ENCODE measurements around the gene AKT1. TPM values are rescaled to one million over a fixed set of nuclear protein-coding genes. Genes with fewer than 3 reads are reported as not detected.

Gene AKT1
- total and polyA plus RNA-seq, 2 of the 13 experiments (the other 11 are each of a cell fraction or from before 2014, with no cell fraction given) = 96.2 to 116 TPM

DNA sequence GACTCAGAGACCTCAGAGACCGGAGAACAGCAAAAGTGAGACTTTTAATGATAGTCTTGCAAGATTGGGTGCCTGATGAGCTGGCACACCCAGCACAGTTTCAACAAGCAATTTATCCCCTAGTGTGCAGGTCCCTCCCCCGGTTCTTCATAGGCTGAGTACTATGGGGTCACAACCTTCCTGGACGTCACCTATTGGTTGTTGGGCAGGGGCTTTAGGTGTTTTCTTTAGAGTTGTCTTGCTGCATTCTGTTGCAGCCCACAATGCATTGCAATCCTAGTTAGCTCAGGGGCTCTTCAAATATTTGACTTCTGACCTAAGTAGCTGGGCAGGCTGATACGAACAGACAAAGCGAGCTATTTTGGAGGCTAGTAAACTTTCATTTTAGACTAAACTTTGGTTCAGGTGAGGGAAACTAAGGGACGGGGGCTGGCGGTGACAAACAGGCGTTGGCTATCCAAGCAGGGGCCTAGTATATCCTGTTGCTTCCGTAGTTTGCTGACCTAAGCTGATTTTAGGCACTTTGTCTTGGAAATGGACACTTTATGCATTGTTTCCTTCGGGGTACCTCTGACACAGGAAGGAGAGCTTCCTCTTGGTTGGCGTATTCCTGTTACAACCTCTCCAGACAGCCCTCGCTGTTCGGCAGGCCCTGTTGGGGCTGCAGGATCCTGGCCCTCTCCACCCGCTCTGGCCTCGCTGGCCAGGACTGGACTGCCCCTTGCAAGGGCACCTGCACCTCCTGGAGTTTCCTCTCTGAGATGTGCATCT, 28.5 kb downstream of the AKT1 start (continued):
- TF ChIP-seq, protein P1, sequence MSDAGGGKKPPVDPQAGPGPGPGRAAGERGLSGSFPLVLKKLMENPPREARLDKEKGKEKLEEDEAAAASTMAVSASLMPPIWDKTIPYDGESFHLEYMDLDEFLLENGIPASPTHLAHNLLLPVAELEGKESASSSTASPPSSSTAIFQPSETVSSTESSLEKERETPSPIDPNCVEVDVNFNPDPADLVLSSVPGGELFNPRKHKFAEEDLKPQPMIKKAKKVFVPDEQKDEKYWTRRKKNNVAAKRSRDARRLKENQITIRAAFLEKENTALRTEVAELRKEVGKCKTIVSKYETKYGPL (CRISPR knock-in tag; IDR thresholded peaks at IDR 0.05) = no peak
- TF ChIP-seq PPARG (CRISPR knock-in tag; conservative IDR thresholded peaks at IDR 0.05) (peak; percentile 53; the same call in 1 of the 2 replicates), ZNF775 (CRISPR knock-in tag; IDR thresholded peaks at IDR 0.05; ENCODE audit: borderline replicate concordance) (no peak), ZNF431 (CRISPR knock-in tag; IDR thresholded peaks at IDR 0.05; ENCODE audit: borderline replicate concordance, low read depth) (0 out of 2 replicates have a peak, but pooled peaks have one; percentile 43), KDM3A (CRISPR knock-in tag; IDR thresholded peaks at IDR 0.05; ENCODE audit: low read depth) (no peak), NFKBIZ (CRISPR knock-in tag; IDR thresholded peaks at IDR 0.05) (0 out of 2 replicates have a peak, but pooled peaks have one; percentile 36), ZFP62 (CRISPR knock-in tag; IDR thresholded peaks at IDR 0.05) (no peak), NAIF1 (CRISPR knock-in tag; IDR thresholded peaks at IDR 0.05; ENCODE audit: borderline replicate concordance) (no peak), SRSF9 (IDR thresholded peaks at IDR 0.05; ENCODE audit: borderline replicate concordance, insufficient read depth, low read depth, low read length, poor library complexity, severe bottlenecking) (no peak), ZNF274 (CRISPR knock-in tag; IDR thresholded peaks at IDR 0.05) (no peak), HOXA5 (CRISPR knock-in tag; IDR thresholded peaks at IDR 0.05) (0 out of 2 replicates have a peak, but pooled peaks have one; percentile 17), ZFP36 (IDR thresholded peaks at IDR 0.05; ENCODE audit: borderline replicate concordance, low read depth, low read length, partially characterized antibody) (no peak), PAX8 (CRISPR knock-in tag; IDR thresholded peaks at IDR 0.05; ENCODE audit: borderline replicate concordance) (no peak), TCF12 (IDR thresholded peaks at IDR 0.05) (no peak), TCF12 (CRISPR knock-in tag; IDR thresholded peaks at IDR 0.05) (no peak), CC2D1A (CRISPR knock-in tag; IDR thresholded peaks at IDR 0.05) (no peak), ZNF143 (CRISPR knock-in tag; IDR thresholded peaks at IDR 0.05) (peak; percentile 87), MIXL1 (CRISPR knock-in tag; IDR thresholded peaks at IDR 0.05) (peak; percentile 58), MTF2 (CRISPR knock-in tag; IDR thresholded peaks at IDR 0.05; ENCODE audit: borderline replicate concordance) (no peak), KDM6A (CRISPR knock-in tag; IDR thresholded peaks at IDR 0.05; ENCODE audit: low read depth) (no peak), ZNF383 (CRISPR knock-in tag; IDR thresholded peaks at IDR 0.05; ENCODE audit: borderline replicate concordance) (no peak), NCOA1 (CRISPR knock-in tag; IDR thresholded peaks at IDR 0.05) (no peak), GATAD1 (CRISPR knock-in tag; IDR thresholded peaks at IDR 0.05) (peak; percentile 52), U2AF1 (optimal IDR thresholded peaks at IDR 0.05; ENCODE audit: low read depth, low read length) (no peak)
- TF ChIP-seq, protein P2, sequence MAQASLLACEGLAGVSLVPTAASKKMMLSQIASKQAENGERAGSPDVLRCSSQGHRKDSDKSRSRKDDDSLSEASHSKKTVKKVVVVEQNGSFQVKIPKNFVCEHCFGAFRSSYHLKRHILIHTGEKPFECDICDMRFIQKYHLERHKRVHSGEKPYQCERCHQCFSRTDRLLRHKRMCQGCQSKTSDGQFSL (CRISPR knock-in tag; IDR thresholded peaks at IDR 0.05) = no peak
- TF ChIP-seq, protein P3, sequence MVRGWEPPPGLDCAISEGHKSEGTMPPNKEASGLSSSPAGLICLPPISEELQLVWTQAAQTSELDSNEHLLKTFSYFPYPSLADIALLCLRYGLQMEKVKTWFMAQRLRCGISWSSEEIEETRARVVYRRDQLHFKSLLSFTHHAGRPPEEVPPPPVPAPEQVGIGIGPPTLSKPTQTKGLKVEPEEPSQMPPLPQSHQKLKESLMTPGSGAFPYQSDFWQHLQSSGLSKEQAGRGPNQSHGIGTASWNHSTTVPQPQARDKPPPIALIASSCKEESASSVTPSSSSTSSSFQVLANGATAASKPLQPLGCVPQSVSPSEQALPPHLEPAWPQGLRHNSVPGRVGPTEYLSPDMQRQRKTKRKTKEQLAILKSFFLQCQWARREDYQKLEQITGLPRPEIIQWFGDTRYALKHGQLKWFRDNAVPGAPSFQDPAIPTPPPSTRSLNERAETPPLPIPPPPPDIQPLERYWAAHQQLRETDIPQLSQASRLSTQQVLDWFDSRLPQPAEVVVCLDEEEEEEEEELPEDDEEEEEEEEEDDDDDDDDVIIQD (CRISPR knock-in tag; IDR thresholded peaks at IDR 0.05; ENCODE audit: low read depth) = no peak
- TF ChIP-seq, protein P4, sequence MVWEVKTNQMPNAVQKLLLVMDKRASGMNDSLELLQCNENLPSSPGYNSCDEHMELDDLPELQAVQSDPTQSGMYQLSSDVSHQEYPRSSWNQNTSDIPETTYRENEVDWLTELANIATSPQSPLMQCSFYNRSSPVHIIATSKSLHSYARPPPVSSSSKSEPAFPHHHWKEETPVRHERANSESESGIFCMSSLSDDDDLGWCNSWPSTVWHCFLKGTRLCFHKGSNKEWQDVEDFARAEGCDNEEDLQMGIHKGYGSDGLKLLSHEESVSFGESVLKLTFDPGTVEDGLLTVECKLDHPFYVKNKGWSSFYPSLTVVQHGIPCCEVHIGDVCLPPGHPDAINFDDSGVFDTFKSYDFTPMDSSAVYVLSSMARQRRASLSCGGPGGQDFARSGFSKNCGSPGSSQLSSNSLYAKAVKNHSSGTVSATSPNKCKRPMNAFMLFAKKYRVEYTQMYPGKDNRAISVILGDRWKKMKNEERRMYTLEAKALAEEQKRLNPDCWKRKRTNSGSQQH (CRISPR knock-in tag; IDR thresholded peaks at IDR 0.05; ENCODE audit: low read depth) = peak; percentile 50; the same call in 1 of the 2 replicates
- TF ChIP-seq, protein P5, sequence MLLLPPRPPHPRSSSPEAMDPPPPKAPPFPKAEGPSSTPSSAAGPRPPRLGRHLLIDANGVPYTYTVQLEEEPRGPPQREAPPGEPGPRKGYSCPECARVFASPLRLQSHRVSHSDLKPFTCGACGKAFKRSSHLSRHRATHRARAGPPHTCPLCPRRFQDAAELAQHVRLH (CRISPR knock-in tag; IDR thresholded peaks at IDR 0.05; ENCODE audit: borderline replicate concordance, low read depth) = peak; percentile 63; the same call in 1 of the 2 replicates
